Glutamatergic neuron (in vitro differentiated cells): ENCODE data around the gene ARID1B. TPM values are rescaled to one million over a fixed set of nuclear protein-coding genes. Genes with fewer than 3 reads are reported as not detected.

Experiments
- DNase-seq: peaks from one replicate; pipeline ENCODE4 v3.0.0; 2022
- H3K27ac Mint-ChIP-seq: one replicate; pipeline ENCODE4 v1.8.0; 2020; ENCODE audit warnings: mild to moderate bottlenecking, mixed read lengths, inconsistent platforms; ENCODE audit not compliant: unreplicated experiment
- H3K27me3 Mint-ChIP-seq: one replicate; pipeline ENCODE4 v1.8.0; 2020; ENCODE audit warnings: mild to moderate bottlenecking, moderate library complexity, mixed read lengths, inconsistent platforms; ENCODE audit not compliant: unreplicated experiment
- H3K36me3 Mint-ChIP-seq: one replicate; pipeline ENCODE4 v1.8.0; 2020; ENCODE audit warnings: mild to moderate bottlenecking, mixed read lengths, inconsistent platforms; ENCODE audit not compliant: unreplicated experiment
- H3K4me1 Mint-ChIP-seq: one replicate; pipeline ENCODE4 v1.8.0; 2020; ENCODE audit warnings: mild to moderate bottlenecking, low read depth, mixed read lengths, inconsistent platforms; ENCODE audit not compliant: unreplicated experiment
- H3K4me3 Mint-ChIP-seq: one replicate; pipeline ENCODE4 v1.8.0; 2020; ENCODE audit warnings: mild to moderate bottlenecking, mixed read lengths, inconsistent platforms; ENCODE audit not compliant: unreplicated experiment
- H3K9me3 Mint-ChIP-seq: one replicate; pipeline ENCODE4 v1.8.0; 2020; ENCODE audit warnings: mild to moderate bottlenecking, moderate library complexity, mixed read lengths, inconsistent platforms; ENCODE audit not compliant: unreplicated experiment
- total RNA-seq: library from RNA; stranded (reverse); fragmentation: NEBNext Ultra II Directional; extraction: Animal tissue kit (Norgen Biotek cat#: 25700); gene quantifications from one replicate; pipeline ENCODE4 v1.2.1, GENCODE V29; 2021; ENCODE audit not compliant: unreplicated experiment
- TF ChIP-seq, protein P1 (sequence below): fragments of 200-600 bp; sonication (generic); IDR thresholded peaks from one replicate; pipeline ENCODE4 v1.5.0; 2021; ENCODE audit not compliant: partially characterized antibody, unreplicated experiment

The ARID1B gene
- total RNA-seq, 1 donor from 2014 or later, result 202 TPM

DNA sequence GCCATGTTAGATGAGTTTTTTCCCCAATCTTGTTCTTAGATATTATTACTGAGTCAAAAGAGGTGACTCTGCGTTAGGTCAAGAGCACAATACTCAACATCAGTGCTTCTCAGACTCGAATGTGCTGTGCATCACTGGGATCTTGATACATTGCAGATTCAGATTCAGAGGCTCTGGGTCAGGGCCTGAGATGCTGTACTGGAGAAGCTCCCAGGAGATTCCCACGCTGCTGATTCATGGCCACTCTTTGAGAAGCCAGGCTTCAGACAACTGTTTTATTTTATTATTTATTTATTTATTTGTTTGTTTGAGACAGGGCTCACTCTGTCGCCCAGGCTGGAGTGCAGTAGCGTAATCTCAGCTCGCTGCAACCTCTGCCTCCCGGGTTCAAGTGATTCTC is 41.4 kb upstream of the ARID1B start:
- no peak overlapping the region for H3K27ac Mint-ChIP-seq
- H3K4me3 Mint-ChIP-seq, result no peak overlapping the region
- no peak for DNase-seq
- no peaks in the 10 kb centered on the region for H3K27me3 Mint-ChIP-seq
- no peaks in the 10 kb centered on the region for H3K9me3 Mint-ChIP-seq
- TF ChIP-seq, protein P1, sequence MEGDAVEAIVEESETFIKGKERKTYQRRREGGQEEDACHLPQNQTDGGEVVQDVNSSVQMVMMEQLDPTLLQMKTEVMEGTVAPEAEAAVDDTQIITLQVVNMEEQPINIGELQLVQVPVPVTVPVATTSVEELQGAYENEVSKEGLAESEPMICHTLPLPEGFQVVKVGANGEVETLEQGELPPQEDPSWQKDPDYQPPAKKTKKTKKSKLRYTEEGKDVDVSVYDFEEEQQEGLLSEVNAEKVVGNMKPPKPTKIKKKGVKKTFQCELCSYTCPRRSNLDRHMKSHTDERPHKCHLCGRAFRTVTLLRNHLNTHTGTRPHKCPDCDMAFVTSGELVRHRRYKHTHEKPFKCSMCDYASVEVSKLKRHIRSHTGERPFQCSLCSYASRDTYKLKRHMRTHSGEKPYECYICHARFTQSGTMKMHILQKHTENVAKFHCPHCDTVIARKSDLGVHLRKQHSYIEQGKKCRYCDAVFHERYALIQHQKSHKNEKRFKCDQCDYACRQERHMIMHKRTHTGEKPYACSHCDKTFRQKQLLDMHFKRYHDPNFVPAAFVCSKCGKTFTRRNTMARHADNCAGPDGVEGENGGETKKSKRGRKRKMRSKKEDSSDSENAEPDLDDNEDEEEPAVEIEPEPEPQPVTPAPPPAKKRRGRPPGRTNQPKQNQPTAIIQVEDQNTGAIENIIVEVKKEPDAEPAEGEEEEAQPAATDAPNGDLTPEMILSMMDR, result no peak
- peaks cover 8% of the 10 kb centered on the region for H3K36me3 Mint-ChIP-seq
- H3K4me1 Mint-ChIP-seq, result peaks cover 16% of the 10 kb centered on the region

DNA sequence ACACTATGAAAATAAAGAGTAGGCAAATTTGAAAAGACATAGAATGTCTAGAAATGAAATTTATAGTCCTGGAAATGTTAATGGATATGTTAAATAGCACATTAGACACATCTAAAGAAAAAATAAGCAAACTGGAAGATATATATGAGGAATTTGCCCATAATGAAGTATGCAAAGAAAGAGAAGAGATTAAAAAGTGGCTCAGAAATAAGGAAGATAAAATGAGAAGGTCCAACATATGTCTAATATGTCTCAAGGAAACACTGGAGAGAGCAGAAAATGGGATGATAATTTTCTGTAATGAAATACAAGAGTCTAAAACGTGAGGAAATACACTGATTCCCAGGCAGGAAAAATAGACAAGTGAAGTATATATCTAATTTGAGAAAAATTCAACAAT is 36.6 kb upstream of the ARID1B start:
- Mint-ChIP-seq H3K27me3 (no peaks in the 10 kb centered on the region), H3K27ac (no peak overlapping the region), H3K4me1 (no peaks in the 10 kb centered on the region), H3K36me3 (peaks cover 10% of the 10 kb centered on the region), H3K4me3 (no peak overlapping the region), H3K9me3 (no peaks in the 10 kb centered on the region)
- TF ChIP-seq, protein P1, result no peak
- no peak for DNase-seq

DNA sequence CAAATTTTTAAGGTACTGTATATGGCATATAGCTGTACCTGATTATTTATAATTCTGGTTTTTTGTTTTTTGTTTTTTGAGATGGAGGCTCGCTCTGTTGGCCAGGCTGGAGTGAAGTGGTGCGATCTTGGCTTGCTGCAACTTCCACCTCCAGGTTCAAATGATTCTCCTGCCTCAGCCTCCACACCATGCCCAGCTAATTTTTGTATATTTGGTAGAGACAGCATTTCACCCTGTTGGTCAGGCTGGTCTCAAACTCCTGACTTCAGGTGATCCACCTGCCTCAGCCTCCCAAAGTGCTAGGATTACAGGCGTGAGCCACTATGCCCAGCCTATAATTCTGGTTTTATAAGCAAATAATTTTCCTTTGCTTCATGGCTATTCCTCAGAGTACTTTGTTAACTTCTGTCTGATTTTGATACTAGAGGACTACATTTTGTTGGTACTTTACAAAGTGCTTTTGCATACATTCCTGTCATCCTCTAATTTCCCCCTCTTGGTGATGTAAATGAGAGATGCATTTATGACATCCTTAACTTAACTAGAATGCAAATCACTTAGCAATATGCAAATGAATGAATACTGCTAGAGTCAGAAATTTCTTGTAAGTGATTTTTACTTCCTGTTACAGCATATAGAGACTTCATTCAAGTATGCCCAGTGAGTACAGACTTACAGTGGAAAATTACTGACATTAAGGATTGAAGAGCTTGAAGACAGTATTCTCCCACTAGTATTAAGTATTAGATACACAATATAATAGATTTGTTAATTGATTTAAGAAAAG is 35.7 kb upstream of the ARID1B start:
- H3K27ac Mint-ChIP-seq, result no peak overlapping the region

DNA sequence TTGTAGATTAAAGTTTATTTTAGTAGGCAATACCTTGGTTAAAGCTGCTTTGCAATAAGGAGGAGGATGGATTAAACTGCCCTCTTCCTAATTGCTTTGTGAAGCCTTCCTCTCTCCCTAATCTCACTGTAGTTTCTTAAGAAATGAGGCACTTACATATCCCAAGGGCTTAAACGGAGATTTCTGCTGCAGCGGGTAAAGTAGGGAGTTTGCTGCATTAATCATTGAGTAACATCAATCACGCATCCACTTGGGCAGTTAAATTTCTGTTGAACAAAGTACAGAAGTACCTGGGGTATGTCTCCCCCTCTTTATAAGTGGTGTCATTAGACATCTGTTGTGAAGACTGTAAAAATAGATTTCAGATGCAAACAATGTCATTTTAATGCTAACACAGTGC is 29.5 kb upstream of the ARID1B start:
- no peak for DNase-seq
- no peak overlapping the region for H3K4me3 Mint-ChIP-seq
- no peaks in the 10 kb centered on the region for H3K9me3 Mint-ChIP-seq
- no peaks in the 10 kb centered on the region for H3K27me3 Mint-ChIP-seq
- H3K27ac Mint-ChIP-seq, result no peak overlapping the region
- peaks cover 13% of the 10 kb centered on the region for H3K4me1 Mint-ChIP-seq
- no peaks in the 10 kb centered on the region for H3K36me3 Mint-ChIP-seq
- TF ChIP-seq, protein P1, result no peak

More for the DNA sequence above, 35.7 kb upstream of the ARID1B start:
- TF ChIP-seq, protein P1, result no peak
- H3K9me3 Mint-ChIP-seq, result no peaks in the 10 kb centered on the region
- H3K27me3 Mint-ChIP-seq, result no peaks in the 10 kb centered on the region
- H3K4me3 Mint-ChIP-seq, result no peak overlapping the region
- H3K36me3 Mint-ChIP-seq, result peaks cover 10% of the 10 kb centered on the region
- no peak for DNase-seq
- peaks cover 1% of the 10 kb centered on the region for H3K4me1 Mint-ChIP-seq

DNA sequence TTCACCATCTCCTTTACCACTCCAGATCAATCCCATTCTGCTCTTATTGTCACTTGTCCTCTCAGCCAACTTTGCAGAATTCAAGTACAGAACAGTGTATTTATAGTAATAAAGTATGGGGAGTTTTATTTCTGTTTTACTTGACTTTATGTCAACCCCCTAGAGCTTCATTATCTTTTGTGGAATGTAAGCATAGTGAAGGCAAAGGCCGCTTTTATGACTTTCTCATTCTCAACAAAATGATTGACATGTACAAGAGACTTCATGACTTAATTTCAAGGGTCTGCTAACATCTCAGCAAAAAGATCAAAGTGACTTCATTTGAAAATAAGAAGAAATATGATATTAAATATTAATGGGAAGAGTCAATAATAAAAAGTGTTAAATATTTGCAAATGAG is 28.7 kb upstream of the ARID1B start:
- H3K36me3 Mint-ChIP-seq, result no peaks in the 10 kb centered on the region
- no peak overlapping the region for H3K4me3 Mint-ChIP-seq
- H3K4me1 Mint-ChIP-seq, result peaks cover 13% of the 10 kb centered on the region
- H3K9me3 Mint-ChIP-seq, result no peaks in the 10 kb centered on the region
- DNase-seq, result no peak
- TF ChIP-seq, protein P1, result no peak
- peak overlapping the region; percentile 62 for H3K27ac Mint-ChIP-seq
- H3K27me3 Mint-ChIP-seq, result no peaks in the 10 kb centered on the region
